HepG2 (cell line): ENCODE data around the gene DMTF1. TPM values are rescaled to one million over a fixed set of nuclear protein-coding genes. Genes with fewer than 3 reads are reported as not detected.

Experiments used
- CBFB ChIP-seq: sonication (generic); formaldehyde crosslinking; IDR thresholded peaks from 2 replicates; pipeline ENCODE4 v1.4.0; 2020; ENCODE audit warnings: missing genetic modification reagents
- CENPT ChIP-seq: sonication (generic); formaldehyde crosslinking; IDR thresholded peaks from 2 replicates; pipeline ENCODE4 v1.8.0; 2022; ENCODE audit warnings: low read depth, mild to moderate bottlenecking, moderate library complexity, missing genetic modification reagents
- CREB1 ChIP-seq, 2 experiments: fragments of 450-650 bp in 1 of 2; IDR thresholded peaks; 2 replicates each; pipeline ENCODE4 v1.6.1; 2016 to 2017; ENCODE audit warnings: control low read depth in 1 of 2, mild to moderate bottlenecking in 1 of 2, missing compliant biosample characterization in 1 of 2, missing genetic modification characterization in 1 of 2
- FOXO4 ChIP-seq: sonication (generic); formaldehyde crosslinking; conservative IDR thresholded peaks from 2 replicates; pipeline ENCODE4 v1.8.1; 2023; ENCODE audit warnings: missing genetic modification reagents
- HDAC1 ChIP-seq: sonication (generic); formaldehyde crosslinking; IDR thresholded peaks from 2 replicates; pipeline ENCODE4 v1.5.1; 2020; ENCODE audit warnings: mild to moderate bottlenecking, missing genetic modification reagents
- HIC2 ChIP-seq: sonication (generic); formaldehyde crosslinking; IDR thresholded peaks from 2 replicates; pipeline ENCODE4 v1.9.0; 2022; ENCODE audit warnings: low read depth, missing genetic modification reagents
- KDM5B ChIP-seq: sonication (generic); formaldehyde crosslinking; IDR thresholded peaks from 2 replicates; pipeline ENCODE4 v1.4.0; 2020; ENCODE audit warnings: missing genetic modification reagents, mild to moderate bottlenecking, borderline replicate concordance
- KLF11 ChIP-seq: IDR thresholded peaks from 2 replicates; pipeline ENCODE4 v1.6.1; 2016; ENCODE audit warnings: missing compliant biosample characterization
- PAXIP1 ChIP-seq: sonication (generic); formaldehyde crosslinking; conservative IDR thresholded peaks from 2 replicates; pipeline ENCODE4 v1.4.0; 2020; ENCODE audit warnings: mild to moderate bottlenecking, missing genetic modification reagents, moderate library complexity
- RERE ChIP-seq: IDR thresholded peaks from 2 replicates; pipeline ENCODE4 v1.6.1; 2016; ENCODE audit warnings: low read depth, missing genetic modification reagents, missing compliant biosample characterization
- ZBTB1 ChIP-seq: sonication (generic); formaldehyde crosslinking; IDR thresholded peaks from 2 replicates; pipeline ENCODE4 v1.4.0; 2020; ENCODE audit warnings: missing genetic modification reagents, borderline replicate concordance
- ZNF614 ChIP-seq: IDR thresholded peaks from 2 replicates; pipeline ENCODE4 v1.6.1; 2018; ENCODE audit warnings: missing biosample characterization, missing genetic modification reagents, inconsistent platforms, borderline replicate concordance
- ZNF75D ChIP-seq: sonication (generic); formaldehyde crosslinking; IDR thresholded peaks from 2 replicates; pipeline ENCODE4 v1.8.1; 2023; ENCODE audit warnings: missing genetic modification reagents, mild to moderate bottlenecking, borderline replicate concordance
- ZNF782 ChIP-seq: sonication (generic); formaldehyde crosslinking; IDR thresholded peaks from 2 replicates; pipeline ENCODE4 v1.4.0; 2020; ENCODE audit warnings: missing genetic modification reagents, mild to moderate bottlenecking, borderline replicate concordance
- ZNF850 ChIP-seq: sonication (generic); formaldehyde crosslinking; conservative IDR thresholded peaks from 2 replicates; pipeline ENCODE4 v1.9.0; 2021; ENCODE audit warnings: mild to moderate bottlenecking, missing genetic modification reagents
- polyA plus RNA-seq, 8 experiments: library from polyadenylated mRNA; depleted of rRNA in 3 of 8; stranded (reverse) in 7 of 8; unstranded in 1 of 8; fragments of >200 nt; fragmentation: Illumina TruSeq in 4 of 8; extraction: Trizol in 4 of 8; gene quantifications; 2 replicates each; pipeline versions ENCODE4 v1.2.1 to v1.2.3, GENCODE V29; 2011 to 2016; ENCODE audit warnings: low read depth in 4 of 8, missing spikeins in 1 of 8, mixed read lengths in 1 of 8; ENCODE audit not compliant: insufficient read depth in 1 of 8
- total RNA-seq, 5 experiments: library from RNA; depleted of rRNA; stranded (reverse); fragments of >200 nt; fragmentation: Illumina TruSeq; extraction: Trizol; gene quantifications; 2 replicates each; pipeline ENCODE4 v1.2.3, GENCODE V29; 2016; ENCODE audit warnings: low read depth in 1 of 5

The DMTF1 gene
- total and polyA plus RNA-seq, 2 of the 13 experiments (the other 11 are each of a cell fraction or from before 2014, with no cell fraction given): 45.8 to 132 TPM

- TF ChIP-seq PAXIP1 (no peak), RERE (CRISPR knock-in tag) (no peak), ZNF850 (no peak), KLF11 (CRISPR knock-in tag) (no peak), FOXO4 (CRISPR knock-in tag) (no peak), ZBTB1 (CRISPR knock-in tag) (no peak), CBFB (CRISPR knock-in tag) (no peak), HDAC1 (CRISPR knock-in tag) (no peak; the same call in 1 of the 2 replicates), ZNF75D (no peak), HIC2 (peak; percentile 55; the same call in 1 of the 2 replicates), KDM5B (CRISPR knock-in tag) (peak; percentile 92), CREB1 (IDR thresholded peaks at IDR 0.05) (peak; percentile 69), CREB1 (CRISPR knock-in tag; IDR thresholded peaks at IDR 0.05) (peak; percentile 72; the same call in 1 of the 2 replicates), ZNF782 (CRISPR knock-in tag) (no peak; the same call in 1 of the 2 replicates), ZNF614 (CRISPR knock-in tag) (no peak), CENPT (CRISPR knock-in tag) (no peak)
Measured at GRCh38 chr7:87220026-87220733, 67.9 kb downstream of the DMTF1 start (continued).
